Measurements from ENCODE around the gene ARPIN. TPM values are rescaled to one million over a fixed set of nuclear protein-coding genes. Genes with fewer than 3 reads are reported as not detected.
"Not testable (repeated sequence)": the region's sequence is repeated elsewhere in the genome, so short reads cannot be mapped to it uniquely, and the experiment has no call there.

ARPIN gene
- polyA plus RNA-seq, 1 donor = 16.1 TPM

DNA sequence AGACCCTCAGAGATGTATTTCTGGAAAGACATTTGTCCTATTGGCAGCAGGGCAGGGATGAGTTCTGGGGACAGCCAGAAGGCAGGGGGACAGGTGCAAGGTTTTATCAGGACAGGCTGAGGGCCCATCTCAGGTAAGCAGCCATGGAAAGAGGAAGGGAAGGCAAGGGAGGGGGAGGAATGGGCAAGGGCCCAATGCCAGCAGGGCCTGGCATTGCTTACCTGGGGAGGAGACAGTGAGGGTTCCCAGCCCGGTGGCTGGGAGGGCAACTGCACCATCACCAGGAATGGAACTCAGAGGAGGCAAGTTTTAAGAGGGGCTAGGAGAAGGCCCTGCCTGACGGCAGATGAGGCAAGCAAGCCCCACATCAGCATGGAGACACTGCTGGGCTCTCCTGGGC, 3.1 kb downstream of the ARPIN start:
- no peak for DNase-seq

DNA sequence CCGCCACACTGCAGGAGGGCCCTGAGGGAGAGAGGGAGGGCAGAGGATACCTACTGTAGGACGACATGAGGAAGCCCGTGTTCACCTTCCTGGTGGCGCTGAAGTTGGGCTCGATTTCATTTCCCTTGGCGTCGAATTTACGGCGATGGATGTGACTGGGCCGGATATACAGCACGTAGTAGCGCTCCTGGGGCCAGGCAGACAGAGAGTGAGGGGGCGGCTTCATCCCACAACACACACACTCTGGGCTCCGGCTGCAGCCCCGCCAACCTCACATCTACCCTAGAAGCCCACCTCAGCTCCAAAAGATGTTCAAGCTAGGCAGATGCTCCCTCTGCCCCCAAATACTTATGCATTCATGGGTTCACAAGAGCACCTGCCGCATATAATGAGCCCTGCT, 4.5 kb downstream of the ARPIN start:
- no peak for DNase-seq

DNA sequence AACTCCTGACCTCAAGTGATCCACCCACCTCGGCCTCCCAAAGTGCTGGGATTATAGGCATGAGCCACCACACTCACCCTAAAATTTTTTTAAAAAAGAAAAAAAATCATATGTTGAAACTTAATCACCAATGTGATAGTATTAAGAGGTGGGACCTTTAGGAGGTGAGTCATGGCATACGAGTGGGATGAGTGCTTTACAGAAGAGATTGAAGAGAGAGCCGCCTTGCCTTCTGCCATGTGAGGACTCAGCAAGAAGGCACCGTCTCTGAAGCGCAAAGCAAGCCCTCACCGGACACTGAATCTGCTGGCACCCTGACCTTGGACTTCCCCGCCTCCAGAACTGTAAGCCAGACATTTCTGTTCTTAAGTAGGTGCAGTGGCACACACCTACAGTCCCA, 5.5 kb downstream of the ARPIN start:
- DNase-seq = no peak

DNA sequence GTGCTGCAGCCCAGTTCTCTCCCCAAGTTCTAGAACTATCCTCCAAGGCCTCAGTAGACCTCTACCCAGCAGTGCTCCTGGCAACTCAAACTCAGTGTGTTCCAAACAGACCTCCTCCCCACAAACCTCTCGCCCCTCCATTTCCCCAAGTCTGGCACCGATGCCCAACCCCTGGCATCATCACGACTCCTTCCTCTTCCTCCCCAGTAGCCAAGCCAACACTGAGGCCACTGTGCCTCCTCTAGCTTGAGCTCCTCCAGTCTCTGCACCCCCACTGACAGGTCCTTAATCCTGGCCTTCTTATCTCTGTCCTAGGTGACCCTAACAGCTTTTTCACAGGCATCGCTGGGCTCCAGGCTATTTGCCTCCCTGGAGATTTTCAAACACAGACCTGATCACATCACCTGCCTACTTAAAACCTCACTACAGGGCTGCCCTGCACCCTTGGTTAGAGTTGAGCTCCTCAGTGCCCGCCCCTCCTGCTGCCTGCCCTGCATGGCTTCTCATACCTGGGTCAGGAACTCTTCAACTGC, 6.8 kb downstream of the ARPIN start:
- no peak for DNase-seq

DNA sequence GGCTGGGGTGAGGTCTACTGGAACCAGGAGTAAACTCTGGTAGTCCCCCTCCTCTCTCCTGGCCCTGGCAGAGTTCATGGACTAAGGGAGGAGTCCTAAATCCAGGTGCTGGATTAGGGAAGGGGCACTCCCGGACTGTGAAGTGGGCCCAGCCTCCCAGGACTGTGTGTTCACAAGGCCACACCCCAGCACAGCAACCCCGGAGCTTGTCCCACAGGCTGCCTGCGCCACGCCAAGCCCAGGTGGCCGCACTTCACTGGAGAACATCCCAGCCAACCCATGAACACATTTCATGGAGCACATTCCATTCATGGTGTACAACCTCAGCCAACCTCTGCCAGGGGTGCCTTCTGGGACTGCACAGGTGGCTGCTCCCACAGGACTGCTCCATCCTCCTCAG, 8.2 kb downstream of the ARPIN start:
- DNase-seq = no peak

DNA sequence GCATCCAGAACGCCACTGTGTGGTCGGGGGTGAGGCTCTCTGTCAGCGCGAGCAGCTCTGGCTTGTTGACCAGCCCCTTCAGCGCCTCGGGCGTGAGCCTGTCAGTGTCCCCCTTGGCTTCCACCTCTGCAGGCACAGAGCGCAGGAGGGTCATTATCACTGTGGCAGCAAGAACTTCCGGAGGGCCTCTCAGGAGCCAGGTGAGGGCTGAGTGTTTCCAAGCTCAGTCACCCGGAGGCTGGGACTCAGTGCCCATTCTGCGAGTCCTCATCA, 9.0 kb downstream of the ARPIN start:
- DNase-seq = no peak

DNA sequence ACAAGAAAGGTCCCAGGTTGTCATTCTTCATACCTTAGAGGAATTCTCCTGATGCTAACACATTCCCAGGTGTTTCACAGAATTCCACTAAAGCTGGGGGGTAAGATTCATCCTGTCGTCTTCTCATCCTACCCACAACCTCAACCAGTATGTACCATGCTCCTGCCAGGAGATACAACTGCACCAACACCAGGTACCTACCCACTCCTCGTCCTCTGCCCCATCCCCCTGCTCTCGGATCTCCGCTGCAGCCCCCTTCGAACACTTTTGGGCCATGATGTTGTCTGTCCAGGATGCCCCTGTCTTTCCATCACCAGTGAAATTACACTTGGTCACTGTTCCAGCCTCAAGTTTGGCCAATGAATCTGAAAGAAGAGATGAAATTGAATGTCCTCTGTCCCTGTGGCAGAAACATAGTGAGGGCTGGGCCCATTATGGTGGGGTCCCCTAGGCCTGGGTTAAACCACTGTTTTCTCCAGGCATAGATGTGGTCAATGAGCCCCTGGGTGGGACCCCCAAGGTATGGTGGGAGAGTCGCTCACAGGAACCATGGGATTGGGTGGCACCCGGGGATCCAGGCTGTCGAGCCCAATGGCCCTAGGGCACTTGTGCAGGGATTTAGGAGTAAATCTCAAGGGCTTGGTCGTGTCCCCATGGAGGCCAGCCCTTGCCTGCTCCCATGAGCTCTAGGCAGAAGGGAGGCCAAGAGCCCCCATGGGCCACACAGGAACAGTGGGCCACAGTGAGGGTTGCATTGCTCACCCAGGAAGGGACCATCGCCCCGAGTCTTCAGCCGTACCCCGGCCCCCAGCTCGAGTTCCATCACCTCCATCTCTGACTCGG, 9.5 kb downstream of the ARPIN start:
- DNase-seq = no peak

DNA sequence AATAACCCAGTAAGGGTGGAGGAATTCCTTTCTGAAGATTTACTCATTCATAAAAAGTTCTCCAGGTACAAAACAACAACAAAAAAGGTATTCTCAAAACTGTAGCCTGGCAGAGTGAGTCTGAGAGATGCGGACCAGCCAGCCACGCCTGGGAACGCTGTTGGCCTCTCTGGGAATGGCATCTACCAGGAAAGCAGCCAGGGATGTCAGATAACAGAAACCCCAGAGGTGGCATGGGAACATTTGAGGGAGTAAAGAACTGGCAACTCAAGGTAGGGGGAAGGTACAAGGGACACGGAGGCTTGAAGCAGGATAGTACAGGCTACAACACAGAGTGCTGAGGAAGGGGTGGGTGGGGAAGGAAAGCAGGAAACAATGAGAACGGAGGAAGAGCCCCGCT, 11.9 kb downstream of the ARPIN start:
- no peak for DNase-seq

DNA sequence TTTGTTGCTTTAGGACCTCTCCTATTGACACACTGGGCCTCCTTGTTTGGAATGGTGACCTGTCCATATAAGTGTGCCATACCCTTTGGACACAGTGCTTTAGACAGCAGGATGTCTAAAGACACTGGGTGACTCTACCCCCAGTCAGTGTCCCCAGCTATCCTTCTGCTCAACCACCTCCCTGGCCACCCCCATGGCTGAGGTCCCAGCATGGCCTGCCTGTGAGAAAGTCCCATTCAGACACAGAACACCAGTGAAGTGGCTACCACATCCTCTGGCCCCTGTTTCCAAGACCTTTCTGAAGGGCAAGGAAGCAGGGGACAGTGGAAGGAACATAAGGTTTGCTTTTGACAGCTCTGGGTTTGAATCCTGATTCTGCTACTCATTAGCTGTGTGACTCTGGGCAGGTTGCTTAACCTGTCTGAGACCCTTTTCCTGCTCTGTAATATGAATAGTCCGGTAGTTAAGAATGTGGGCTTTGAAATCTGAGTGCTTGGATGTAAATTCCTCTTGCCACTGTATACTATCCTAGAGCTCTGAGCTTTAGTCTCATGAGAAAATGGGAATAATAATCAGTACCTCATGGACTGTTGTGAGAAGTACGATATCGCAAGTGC, 12.7 kb downstream of the ARPIN start:
- no peak for DNase-seq

DNA sequence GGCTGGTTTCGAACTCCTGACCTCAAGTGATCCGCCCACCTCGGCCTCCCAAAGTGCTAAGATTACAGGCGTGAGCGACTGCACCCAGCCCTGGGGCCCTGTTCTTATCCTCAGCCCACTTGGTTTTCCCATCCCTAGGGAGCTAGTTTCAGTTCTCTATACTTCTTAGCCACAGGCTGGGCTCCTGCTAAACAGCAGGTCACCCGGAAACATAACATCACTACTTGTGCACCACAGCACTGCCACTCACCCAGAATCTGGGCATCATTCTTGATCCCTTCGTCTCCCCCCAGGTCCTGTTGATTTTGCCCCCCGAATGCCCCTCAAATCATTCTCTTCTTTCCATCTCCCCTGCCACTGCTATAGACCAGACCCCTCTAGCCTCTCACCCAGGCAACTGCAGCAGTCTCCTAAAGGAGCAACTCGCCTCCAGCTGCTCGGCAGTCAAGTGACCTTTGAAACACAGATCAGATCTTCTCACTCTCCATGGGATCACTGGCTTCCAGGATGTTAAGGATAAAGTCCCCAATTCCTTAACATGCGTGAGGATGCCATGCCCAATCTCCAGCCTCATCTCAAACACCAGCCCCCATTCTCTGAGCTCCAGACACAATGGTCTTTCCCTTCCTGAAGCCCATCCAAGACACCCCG, 13.3 kb downstream of the ARPIN start:
- no peak for DNase-seq

DNA sequence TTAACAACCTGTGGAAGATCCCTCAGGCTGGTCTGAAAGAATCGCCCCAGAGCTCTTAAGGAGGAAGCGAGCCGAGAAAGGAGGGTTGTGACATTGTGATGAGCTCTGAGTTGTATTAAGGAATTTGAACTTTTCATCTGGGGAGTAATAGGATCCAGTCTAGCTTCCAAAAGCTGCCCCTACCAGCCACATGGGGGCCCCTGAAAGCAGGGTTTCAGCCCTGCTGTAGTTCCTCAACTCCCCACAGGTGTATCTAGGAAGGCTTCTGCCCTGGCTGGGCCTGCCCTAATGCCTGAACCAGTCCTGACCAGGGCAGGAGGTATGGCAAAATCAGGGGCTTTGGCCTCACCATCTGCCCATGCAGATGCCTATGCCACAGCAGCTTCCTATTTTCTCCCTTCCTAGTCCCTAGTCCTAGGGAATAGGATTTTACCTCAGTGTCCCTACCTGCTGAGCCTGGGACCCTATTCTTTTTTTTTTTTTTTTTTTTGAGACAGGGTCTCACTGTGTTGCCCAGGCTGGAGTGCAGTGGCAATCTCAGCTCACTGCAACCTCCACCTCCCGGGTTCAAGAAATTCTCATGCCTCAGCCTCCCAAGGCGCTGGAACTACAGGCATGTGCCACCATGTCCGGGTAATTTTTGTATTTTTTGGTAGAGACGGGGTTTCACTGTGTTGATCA, 14.0 kb downstream of the ARPIN start:
- no peak for DNase-seq

DNA sequence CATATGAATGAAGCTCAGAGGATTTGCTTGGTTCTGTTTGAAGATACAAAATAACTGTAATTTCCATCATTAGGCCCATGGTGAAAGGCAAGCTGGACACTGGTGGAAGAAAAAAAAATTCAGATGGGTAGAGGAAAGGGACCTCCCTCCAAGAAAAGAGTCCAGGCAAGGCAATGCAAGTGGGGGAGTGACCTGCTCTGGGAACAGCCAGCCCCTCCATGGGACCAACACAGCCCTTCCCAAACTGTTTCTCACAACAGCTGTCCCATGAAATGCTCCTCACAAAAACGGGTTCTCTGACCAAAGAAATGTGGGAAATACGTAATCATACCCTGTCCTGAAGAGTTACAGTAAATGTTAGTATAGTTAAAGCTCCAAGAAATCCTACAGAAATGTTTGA, 14.6 kb downstream of the ARPIN start:
- no peak for DNase-seq

DNA sequence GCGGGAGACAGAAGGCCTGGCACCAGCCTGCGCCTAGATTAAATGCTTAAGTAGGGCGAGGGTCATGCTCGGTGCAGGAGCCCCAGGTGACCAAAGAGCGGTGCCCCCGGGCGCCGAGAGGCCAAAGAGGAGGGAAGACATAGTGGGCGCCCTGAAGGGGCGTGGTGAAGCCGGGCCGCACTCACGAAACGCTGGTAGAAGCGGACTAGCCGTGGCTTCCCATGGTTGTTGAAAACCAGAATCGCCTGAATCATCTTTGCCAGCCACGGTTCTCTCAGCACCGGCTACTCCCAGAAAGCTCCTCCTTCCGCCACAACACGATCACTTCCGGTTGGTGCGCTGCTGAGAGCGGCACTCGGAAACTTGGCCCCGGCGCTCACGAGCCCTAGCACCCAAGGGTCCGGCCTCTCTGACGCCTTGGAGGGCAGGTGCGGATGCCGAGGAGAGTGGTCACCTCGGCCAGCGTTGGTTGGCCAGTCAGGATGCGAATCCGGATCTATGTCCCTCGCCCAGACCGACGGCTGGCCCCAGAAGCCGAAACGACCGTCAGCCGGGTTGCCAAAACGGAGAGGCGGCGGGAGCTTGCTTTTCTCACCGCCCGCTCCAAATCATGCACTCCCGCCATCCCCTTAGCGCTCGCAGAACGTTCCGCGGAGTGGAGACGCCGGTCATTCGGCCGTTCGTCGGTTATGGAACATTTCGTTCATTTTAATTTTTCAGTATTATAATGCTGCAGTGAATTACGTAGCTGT, 18.9 kb downstream of the ARPIN start, which contains the start of gene AP3S2:
AP3S2 (minus strand) TSS at position 299 of the 752 bp plus-strand sequence; CDS start at position 254, 45 bp downstream.
- peak; percentile 95 for DNase-seq

DNA sequence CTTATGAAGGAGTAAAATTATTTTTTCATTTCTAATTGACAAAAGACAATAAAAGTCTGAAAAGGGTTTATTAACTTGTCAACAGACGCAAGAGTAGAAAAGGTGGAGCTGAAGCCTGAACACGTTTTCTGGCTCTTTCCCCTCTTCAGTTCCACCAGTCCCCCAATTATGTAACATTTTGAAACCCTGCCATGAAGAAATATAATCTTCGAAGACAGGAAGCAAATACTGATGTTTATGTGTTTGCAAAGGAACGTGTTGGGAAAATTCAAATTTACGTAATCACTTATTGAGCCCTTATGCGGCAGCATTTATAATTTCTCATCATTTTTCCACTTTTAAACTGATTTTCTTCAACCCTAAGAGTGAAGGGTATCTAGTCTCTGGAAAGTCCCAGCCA, 19.7 kb downstream of the ARPIN start:
- no peak for DNase-seq

DNA sequence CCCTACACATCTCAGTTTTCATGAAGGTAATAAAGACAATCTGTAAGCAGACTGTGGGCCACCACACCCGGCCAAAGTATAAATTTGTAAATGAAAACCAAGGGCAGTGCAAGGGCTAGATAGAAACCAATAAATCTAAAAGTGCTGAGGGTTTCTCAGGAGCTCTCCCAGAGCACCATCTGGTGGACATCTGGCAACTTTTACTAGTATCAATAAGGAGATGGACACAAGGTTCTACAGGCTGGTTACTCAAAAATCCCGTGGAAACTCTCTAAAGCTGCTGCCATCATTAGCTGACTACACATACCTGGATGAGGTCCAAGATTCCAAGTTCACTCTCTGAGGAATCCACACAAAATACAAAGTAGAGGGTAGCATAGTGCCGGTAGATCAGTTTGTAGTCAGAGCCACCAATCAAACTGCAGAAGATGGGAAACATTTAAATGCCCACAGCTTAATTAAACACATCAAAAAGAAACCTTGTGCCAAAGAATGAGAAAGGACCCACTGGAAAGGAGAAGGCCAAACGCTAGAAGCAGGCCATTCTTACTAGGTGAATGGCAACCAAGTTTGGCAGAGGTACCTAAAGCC, 24.4 kb downstream of the ARPIN start:
- DNase-seq = peak; percentile 14

DNA sequence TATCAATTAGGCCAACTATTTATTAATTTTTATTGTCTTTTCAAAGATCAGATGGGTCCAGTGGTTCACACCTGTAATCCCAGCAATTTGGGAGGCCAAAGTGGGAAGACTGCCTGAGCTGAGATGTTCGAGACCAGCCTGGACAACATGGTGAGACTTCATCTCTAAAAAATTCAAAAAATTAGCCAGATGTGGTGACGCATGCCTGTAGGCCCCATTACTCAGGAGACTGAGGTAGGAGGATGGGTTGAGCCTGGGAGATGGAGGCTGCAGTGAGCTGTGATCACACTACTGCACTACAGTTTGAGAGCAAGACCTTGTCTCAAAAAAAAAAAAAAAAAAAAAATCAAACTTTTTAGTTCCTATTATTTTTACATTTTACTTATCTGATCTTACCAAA, 27.1 kb downstream of the ARPIN start:
- DNase-seq = no peak

DNA sequence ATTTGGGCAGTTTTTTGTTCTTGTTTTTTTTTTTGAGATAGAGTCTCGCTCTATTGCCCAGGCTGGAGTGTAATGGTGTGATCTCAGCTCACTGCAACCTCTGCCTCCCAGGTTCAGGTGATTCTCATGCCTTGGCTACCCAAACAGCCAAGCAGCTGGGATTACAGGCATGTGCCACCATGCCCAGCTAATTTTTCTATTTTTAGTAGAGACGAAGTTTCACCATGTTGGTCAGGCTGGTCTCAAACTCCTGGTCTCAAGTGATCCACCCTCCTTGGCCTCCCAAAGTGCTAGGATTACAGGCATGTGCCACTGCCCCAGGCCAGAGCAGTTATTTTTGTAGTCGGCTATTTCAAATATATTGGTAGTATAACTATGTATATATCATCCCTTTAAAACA, 27.6 kb downstream of the ARPIN start:
- DNase-seq = not testable (repeated sequence)

DNA sequence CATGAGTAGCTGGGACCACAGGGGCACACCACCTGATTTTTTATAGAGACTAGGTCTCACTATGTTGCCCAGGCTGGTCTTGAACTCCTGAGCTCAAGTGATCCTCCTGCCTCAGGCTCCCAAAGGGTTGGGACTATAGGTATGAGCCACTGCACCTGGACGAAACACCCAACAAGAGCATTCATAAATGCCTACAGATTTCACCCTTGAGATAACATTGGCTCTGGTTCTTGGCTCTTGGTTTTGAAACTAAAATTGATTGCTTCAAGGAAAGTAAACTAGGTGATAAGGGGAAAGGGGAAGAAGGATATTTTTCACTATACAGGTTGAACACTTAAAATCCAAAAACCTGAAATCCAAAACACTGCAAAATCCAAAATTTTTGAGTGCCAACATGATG, 29.2 kb downstream of the ARPIN start:
- no peak for DNase-seq

DNA sequence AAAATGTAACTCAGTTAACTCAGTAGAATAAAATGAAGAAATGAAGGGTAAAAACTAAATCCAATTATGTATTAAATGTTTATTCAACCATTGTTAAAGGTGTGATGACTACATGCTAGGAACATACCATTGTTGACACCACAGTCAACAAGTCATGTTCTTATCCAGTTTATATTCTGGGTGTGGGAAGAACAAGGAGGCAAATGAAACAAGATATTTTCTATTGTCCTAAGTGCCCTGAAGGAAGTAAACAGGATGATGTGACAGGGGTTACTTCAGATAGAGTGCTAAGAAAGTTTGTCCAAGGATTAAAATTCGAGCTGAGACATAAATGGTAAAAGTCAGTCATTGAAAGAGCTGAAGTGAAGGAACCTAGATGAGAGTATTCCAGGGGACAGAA, 32.0 kb downstream of the ARPIN start:
- no peak for DNase-seq

DNA sequence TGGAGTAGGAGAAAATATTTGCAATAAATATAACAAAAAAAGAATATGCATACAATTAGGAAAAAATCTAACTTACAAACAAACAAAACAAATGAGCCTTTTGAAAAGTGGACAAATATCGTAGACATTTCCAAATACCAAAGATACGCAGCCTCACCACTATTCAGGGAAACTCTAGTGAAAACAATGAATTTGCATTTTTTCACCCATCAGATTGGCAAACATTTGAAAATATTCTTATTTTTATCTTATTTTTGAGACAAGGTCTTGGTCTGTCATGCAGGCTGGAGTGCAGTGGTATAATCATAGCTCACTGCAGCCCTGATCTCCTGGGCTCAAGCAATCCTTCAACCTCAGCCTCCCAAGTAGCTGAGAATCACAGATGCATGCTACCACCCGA, 34.4 kb downstream of the ARPIN start:
- DNase-seq = no peak

DNA sequence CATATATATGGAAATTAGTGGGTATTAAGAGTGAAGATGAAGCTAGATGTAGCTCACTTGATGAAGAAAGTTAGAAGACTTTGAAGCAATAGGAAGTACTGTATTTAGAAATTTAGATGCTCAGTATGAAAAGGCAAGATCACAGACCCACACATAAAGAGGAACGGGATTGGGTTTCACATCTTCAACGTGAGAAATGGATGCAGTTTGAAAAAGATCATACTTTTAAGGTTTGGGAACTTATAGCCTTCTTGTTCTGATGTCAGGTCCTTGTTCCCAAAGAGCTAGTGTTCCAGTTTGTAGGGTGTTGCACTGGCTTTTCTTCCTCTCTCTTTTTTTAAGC, 35.7 kb downstream of the ARPIN start:
- DNase-seq = no peak

Data from hindlimb muscle (tissue), 1 donor.